WTC11 (cell line): ENCODE results near the gene TFEB. TPM values are rescaled to one million over a fixed set of nuclear protein-coding genes. Genes with fewer than 3 reads are reported as not detected.

Experiments used
- ATAC-seq: fragments of 200-7000 bp; cut with Tn5 transposase; 2 replicates; pipeline ENCODE4 v1.10.0; 2021; ENCODE audit warnings: mild to moderate bottlenecking, moderate library complexity
- CTCF ChIA-PET: fragments of 300-600 bp; sonication (Branson Sonifier 250); formaldehyde crosslinking; loops from one replicate; lab custom pipeline; 2021; ENCODE audit warnings: antibody characterized with exemption; lab: Charles Lee
- POLR2A ChIA-PET: fragments of 350-600 bp; sonication (Branson Sonifier 250); formaldehyde crosslinking; loops from one replicate; lab custom pipeline; 2021; ENCODE audit warnings: antibody characterized with exemption; lab: Charles Lee
- DNase-seq: peaks from one replicate; pipeline ENCODE4 v3.0.0; 2021; ENCODE audit warnings: low spot score
- H3K27ac Mint-ChIP-seq: 2 replicates; pipeline ENCODE4 v1.8.0; 2021; ENCODE audit warnings: mixed read lengths
- H3K27me3 Mint-ChIP-seq: 2 replicates; pipeline ENCODE4 v1.8.0; 2021; ENCODE audit warnings: low read depth, mild to moderate bottlenecking, moderate library complexity, mixed read lengths
- H3K36me3 Mint-ChIP-seq: 2 replicates; pipeline ENCODE4 v1.8.0; 2021; ENCODE audit warnings: mixed read lengths
- H3K4me1 Mint-ChIP-seq: 2 replicates; pipeline ENCODE4 v1.8.0; 2022; ENCODE audit warnings: mixed read lengths
- H3K4me3 Mint-ChIP-seq: 2 replicates; pipeline ENCODE4 v1.8.0; 2021; ENCODE audit warnings: mild to moderate bottlenecking, moderate library complexity, mixed read lengths
- H3K9me3 Mint-ChIP-seq: 2 replicates; pipeline ENCODE4 v1.8.0; 2021; ENCODE audit warnings: mixed read lengths
- ARID4B ChIP-seq: sonication (generic); formaldehyde crosslinking; IDR thresholded peaks from 2 replicates; pipeline ENCODE4 v1.8.0; 2023; ENCODE audit warnings: missing genetic modification reagents, mild to moderate bottlenecking, borderline replicate concordance
- ATF1 ChIP-seq: sonication (generic); formaldehyde crosslinking; IDR thresholded peaks from 2 replicates; pipeline ENCODE4 v1.8.1; 2023; ENCODE audit warnings: mild to moderate bottlenecking, moderate library complexity, missing genetic modification reagents
- NFE2L1 ChIP-seq: sonication (generic); formaldehyde crosslinking; IDR thresholded peaks from 2 replicates; pipeline ENCODE4 v1.8.1; 2023; ENCODE audit warnings: missing genetic modification reagents
- NR1H2 ChIP-seq: sonication (generic); formaldehyde crosslinking; IDR thresholded peaks from 2 replicates; pipeline ENCODE4 v1.9.0; 2021; ENCODE audit warnings: mild to moderate bottlenecking, moderate library complexity, missing genetic modification reagents
- PREB ChIP-seq: sonication (generic); formaldehyde crosslinking; IDR thresholded peaks from 2 replicates; pipeline ENCODE4 v1.8.1; 2022; ENCODE audit warnings: mild to moderate bottlenecking, missing genetic modification reagents, moderate library complexity, borderline replicate concordance
- SMAD3 ChIP-seq: sonication (generic); formaldehyde crosslinking; IDR thresholded peaks from 2 replicates; pipeline ENCODE4 v1.8.0; 2022; ENCODE audit warnings: missing genetic modification reagents, mild to moderate bottlenecking, borderline replicate concordance
- TP53 ChIP-seq: sonication (generic); formaldehyde crosslinking; IDR thresholded peaks from 2 replicates; pipeline ENCODE4 v1.8.1; 2023; ENCODE audit warnings: mild to moderate bottlenecking, missing genetic modification reagents
- ZNF317 ChIP-seq: sonication (generic); formaldehyde crosslinking; IDR thresholded peaks from 2 replicates; pipeline ENCODE4 v1.8.1; 2023; ENCODE audit warnings: low read depth, mild to moderate bottlenecking, moderate library complexity, missing genetic modification reagents, borderline replicate concordance
- ZNF423 ChIP-seq: fragments of 250-450 bp; sonication (Bioruptor Pico); IDR thresholded peaks from 2 replicates; pipeline ENCODE4 v2.1.2; 2022; ENCODE audit warnings: mild to moderate bottlenecking, moderate library complexity
- ZNF425 ChIP-seq: fragments of 250-450 bp; sonication (Bioruptor Pico); conservative IDR thresholded peaks from 2 replicates; pipeline ENCODE4 v1.9.0; 2021; ENCODE audit warnings: mild to moderate bottlenecking
- total RNA-seq: library from RNA; stranded (reverse); gene quantifications from 3 replicates; pipeline ENCODE4 v1.2.3, GENCODE V29; 2021
- TF ChIP-seq, protein P1 (sequence below): sonication (generic); formaldehyde crosslinking; IDR thresholded peaks from 2 replicates; pipeline ENCODE4 v1.8.0; 2023; ENCODE audit warnings: mild to moderate bottlenecking, missing genetic modification reagents
- TF ChIP-seq, protein P2 (sequence below): sonication (generic); formaldehyde crosslinking; IDR thresholded peaks from 2 replicates; pipeline ENCODE4 v1.8.0; 2022; ENCODE audit warnings: mild to moderate bottlenecking, missing genetic modification reagents
- TF ChIP-seq, protein P3 (sequence below): sonication (generic); formaldehyde crosslinking; IDR thresholded peaks from 2 replicates; pipeline ENCODE4 v1.8.1; 2022; ENCODE audit warnings: missing genetic modification reagents, borderline replicate concordance
- TF ChIP-seq, protein P4 (sequence below): sonication (generic); formaldehyde crosslinking; IDR thresholded peaks from 2 replicates; pipeline ENCODE4 v1.8.1; 2023; ENCODE audit warnings: mild to moderate bottlenecking, missing genetic modification reagents, borderline replicate concordance

Gene TFEB
- total RNA-seq, 1 experiment from 2014 or later, result 3.9 TPM

GRCh38 chr6:41682056-41682477 is 53.3 kb downstream of the TFEB start (continued):
- TF ChIP-seq, protein P1, sequence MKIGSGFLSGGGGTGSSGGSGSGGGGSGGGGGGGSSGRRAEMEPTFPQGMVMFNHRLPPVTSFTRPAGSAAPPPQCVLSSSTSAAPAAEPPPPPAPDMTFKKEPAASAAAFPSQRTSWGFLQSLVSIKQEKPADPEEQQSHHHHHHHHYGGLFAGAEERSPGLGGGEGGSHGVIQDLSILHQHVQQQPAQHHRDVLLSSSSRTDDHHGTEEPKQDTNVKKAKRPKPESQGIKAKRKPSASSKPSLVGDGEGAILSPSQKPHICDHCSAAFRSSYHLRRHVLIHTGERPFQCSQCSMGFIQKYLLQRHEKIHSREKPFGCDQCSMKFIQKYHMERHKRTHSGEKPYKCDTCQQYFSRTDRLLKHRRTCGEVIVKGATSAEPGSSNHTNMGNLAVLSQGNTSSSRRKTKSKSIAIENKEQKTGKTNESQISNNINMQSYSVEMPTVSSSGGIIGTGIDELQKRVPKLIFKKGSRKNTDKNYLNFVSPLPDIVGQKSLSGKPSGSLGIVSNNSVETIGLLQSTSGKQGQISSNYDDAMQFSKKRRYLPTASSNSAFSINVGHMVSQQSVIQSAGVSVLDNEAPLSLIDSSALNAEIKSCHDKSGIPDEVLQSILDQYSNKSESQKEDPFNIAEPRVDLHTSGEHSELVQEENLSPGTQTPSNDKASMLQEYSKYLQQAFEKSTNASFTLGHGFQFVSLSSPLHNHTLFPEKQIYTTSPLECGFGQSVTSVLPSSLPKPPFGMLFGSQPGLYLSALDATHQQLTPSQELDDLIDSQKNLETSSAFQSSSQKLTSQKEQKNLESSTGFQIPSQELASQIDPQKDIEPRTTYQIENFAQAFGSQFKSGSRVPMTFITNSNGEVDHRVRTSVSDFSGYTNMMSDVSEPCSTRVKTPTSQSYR (CRISPR knock-in tag), result peak; percentile 91
- TF ChIP-seq, protein P2, sequence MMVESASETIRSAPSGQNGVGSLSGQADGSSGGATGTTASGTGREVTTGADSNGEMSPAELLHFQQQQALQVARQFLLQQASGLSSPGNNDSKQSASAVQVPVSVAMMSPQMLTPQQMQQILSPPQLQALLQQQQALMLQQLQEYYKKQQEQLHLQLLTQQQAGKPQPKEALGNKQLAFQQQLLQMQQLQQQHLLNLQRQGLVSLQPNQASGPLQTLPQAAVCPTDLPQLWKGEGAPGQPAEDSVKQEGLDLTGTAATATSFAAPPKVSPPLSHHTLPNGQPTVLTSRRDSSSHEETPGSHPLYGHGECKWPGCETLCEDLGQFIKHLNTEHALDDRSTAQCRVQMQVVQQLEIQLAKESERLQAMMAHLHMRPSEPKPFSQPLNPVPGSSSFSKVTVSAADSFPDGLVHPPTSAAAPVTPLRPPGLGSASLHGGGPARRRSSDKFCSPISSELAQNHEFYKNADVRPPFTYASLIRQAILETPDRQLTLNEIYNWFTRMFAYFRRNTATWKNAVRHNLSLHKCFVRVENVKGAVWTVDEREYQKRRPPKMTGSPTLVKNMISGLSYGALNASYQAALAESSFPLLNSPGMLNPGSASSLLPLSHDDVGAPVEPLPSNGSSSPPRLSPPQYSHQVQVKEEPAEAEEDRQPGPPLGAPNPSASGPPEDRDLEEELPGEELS (CRISPR knock-in tag), result no peak
- TF ChIP-seq SMAD3 (CRISPR knock-in tag), result no peak
- TF ChIP-seq PREB (CRISPR knock-in tag), result no peak
- no peak for TF ChIP-seq ATF1

DNA sequence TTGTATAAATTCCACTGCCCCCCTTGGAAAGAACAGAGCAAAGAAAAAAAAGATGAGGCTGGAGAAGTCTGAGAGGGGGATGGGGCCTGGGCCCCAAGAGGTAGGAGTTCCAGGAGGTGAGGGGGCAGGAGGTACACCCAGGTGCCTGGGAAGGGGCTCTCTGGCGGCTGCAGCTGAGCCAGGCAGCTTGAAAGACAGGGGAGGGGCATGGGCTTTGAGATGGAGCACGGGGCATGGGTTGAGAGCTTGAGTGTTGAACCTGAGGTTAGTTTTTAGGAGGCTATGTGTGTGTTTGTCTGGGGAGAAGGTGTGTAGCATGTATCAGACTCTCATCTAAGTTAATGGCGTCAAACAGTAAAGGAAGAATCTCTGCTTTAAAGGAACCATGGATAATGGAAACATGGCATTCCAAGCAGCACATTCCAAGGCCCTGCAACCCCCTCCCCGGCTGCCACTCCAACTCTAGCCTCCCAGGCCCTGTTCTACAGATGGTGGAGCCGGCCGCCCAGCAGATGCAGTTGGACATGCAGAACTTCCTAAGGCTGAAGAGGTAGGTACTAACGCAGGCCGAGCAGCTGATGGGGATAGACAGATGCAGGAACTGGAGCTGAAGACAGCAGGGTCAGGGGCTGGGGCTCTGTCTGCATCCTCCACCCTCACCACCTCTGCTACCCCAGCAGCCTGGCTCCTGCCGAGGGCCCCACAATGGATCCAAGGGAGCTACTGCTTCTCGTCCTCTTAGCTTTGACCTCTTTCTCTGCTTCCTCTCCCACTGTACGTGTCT is 55.0 kb downstream of the TFEB start:
- Mint-ChIP-seq H3K4me1 (peaks cover 57% of the 10 kb centered on the region), H3K4me3 (no peak overlapping the region), H3K27ac (no peak overlapping the region), H3K27me3 (peaks cover 12% of the 10 kb centered on the region; the same call in 1 of the 2 replicates), H3K36me3 (no peaks in the 10 kb centered on the region), H3K9me3 (no peaks in the 10 kb centered on the region)
- CTCF ChIA-PET, result interaction anchor here (0.7 to 6.4 kb wide), 15 partner anchors 9 to 314 kb away, joined by 3 to 120 read pairs (median 5); no protein-coding TSS in a partner anchor
- POLR2A ChIA-PET, result interaction anchor here (2.0 kb wide), 1 partner anchor 78 kb away, joined by 8 read pairs; no protein-coding TSS in a partner anchor
- ATAC-seq, result no peak
- no peak for DNase-seq
- TF ChIP-seq, protein P3, sequence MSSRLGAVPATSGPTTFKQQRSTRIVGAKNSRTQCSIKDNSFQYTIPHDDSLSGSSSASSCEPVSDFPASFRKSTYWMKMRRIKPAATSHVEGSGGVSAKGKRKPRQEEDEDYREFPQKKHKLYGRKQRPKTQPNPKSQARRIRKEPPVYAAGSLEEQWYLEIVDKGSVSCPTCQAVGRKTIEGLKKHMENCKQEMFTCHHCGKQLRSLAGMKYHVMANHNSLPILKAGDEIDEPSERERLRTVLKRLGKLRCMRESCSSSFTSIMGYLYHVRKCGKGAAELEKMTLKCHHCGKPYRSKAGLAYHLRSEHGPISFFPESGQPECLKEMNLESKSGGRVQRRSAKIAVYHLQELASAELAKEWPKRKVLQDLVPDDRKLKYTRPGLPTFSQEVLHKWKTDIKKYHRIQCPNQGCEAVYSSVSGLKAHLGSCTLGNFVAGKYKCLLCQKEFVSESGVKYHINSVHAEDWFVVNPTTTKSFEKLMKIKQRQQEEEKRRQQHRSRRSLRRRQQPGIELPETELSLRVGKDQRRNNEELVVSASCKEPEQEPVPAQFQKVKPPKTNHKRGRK (CRISPR knock-in tag), result no peak
- TF ChIP-seq ZNF425 (CRISPR knock-in tag) (no peak), TP53 (CRISPR knock-in tag) (no peak), ARID4B (CRISPR knock-in tag) (no peak), ZNF317 (CRISPR knock-in tag) (no peak), SMAD3 (CRISPR knock-in tag) (no peak), NFE2L1 (CRISPR knock-in tag) (no peak), ZNF423 (CRISPR knock-in tag) (no peak), NR1H2 (CRISPR knock-in tag) (no peak)
- TF ChIP-seq, protein P4, sequence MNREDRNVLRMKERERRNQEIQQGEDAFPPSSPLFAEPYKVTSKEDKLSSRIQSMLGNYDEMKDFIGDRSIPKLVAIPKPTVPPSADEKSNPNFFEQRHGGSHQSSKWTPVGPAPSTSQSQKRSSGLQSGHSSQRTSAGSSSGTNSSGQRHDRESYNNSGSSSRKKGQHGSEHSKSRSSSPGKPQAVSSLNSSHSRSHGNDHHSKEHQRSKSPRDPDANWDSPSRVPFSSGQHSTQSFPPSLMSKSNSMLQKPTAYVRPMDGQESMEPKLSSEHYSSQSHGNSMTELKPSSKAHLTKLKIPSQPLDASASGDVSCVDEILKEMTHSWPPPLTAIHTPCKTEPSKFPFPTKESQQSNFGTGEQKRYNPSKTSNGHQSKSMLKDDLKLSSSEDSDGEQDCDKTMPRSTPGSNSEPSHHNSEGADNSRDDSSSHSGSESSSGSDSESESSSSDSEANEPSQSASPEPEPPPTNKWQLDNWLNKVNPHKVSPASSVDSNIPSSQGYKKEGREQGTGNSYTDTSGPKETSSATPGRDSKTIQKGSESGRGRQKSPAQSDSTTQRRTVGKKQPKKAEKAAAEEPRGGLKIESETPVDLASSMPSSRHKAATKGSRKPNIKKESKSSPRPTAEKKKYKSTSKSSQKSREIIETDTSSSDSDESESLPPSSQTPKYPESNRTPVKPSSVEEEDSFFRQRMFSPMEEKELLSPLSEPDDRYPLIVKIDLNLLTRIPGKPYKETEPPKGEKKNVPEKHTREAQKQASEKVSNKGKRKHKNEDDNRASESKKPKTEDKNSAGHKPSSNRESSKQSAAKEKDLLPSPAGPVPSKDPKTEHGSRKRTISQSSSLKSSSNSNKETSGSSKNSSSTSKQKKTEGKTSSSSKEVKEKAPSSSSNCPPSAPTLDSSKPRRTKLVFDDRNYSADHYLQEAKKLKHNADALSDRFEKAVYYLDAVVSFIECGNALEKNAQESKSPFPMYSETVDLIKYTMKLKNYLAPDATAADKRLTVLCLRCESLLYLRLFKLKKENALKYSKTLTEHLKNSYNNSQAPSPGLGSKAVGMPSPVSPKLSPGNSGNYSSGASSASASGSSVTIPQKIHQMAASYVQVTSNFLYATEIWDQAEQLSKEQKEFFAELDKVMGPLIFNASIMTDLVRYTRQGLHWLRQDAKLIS (CRISPR knock-in tag), result no peak
